RWPE1 (cell line): ENCODE results near the gene SYNJ2.
A peak's percentile ranks its signal among the peaks of the same experiment; 100 is the strongest.

ENCODE experiments used
- CTCF ChIA-PET: fragments of 350-600 bp; sonication (Branson Sonifier 250); formaldehyde crosslinking; extraction: SDS; loops from one replicate; lab custom pipeline; 2021; lab: Yijun Ruan, JAX
- POLR2A ChIA-PET: fragments of 400-600 bp; formaldehyde crosslinking; extraction: SDS; loops from one replicate; lab custom pipeline; 2020; ENCODE audit warnings: antibody characterized with exemption; ENCODE audit not compliant: low non-redundant PET; lab: Yijun Ruan, JAX
- DNase-seq: peaks from one replicate; pipeline ENCODE4 v3.0.0; 2012; ENCODE audit warnings: low spot score
- H3K27ac ChIP-seq: fragments of 450-650 bp; 2 replicates; pipeline ENCODE4 v1.5.1; 2017
- CTCF ChIP-seq: fragments of 450-650 bp; conservative IDR thresholded peaks from 2 replicates; pipeline ENCODE4 v1.5.1; 2017; ENCODE audit warnings: low read depth, mild to moderate bottlenecking

SYNJ2 gene

GRCh38 chr6:158029668-158030230 is 48.1 kb downstream of the SYNJ2 start:
- ChIA-PET POLR2A (no interaction called here), CTCF (no interaction called here)
- DNase-seq = no peak
- H3K27ac ChIP-seq = no peak overlapping the region; the same call in 1 of the 2 replicates
- no peak for TF ChIP-seq CTCF

GRCh38 chr6:158030380-158031300 is 49.0 kb downstream of the SYNJ2 start:
- no peak for TF ChIP-seq CTCF
- CTCF ChIA-PET = interaction anchor here (0.7 to 1.0 kb wide), 2 partner anchors 12 to 41 kb away, joined by 3 to 4 read pairs; no protein-coding TSS in a partner anchor
- H3K27ac ChIP-seq = peak overlapping the region; percentile 69
- no peak for DNase-seq
- POLR2A ChIA-PET = no interaction called here

GRCh38 chr6:158031381-158032353 is 50.0 kb downstream of the SYNJ2 start:
- ChIA-PET POLR2A (no interaction called here), CTCF (interaction anchor here (0.7 to 1.1 kb wide), 3 partner anchors 10 to 42 kb away, joined by 3 to 4 read pairs (median 3); no protein-coding TSS in a partner anchor)
- H3K27ac ChIP-seq = peak overlapping the region; percentile 69
- no peak for TF ChIP-seq CTCF
- no peak for DNase-seq

GRCh38 chr6:158032354-158032733 is 50.7 kb downstream of the SYNJ2 start:
- TF ChIP-seq CTCF = no peak
- DNase-seq = no peak
- CTCF ChIA-PET = interaction anchor here (1.1 kb wide), 1 partner anchor 9 kb away, joined by 3 read pairs; no protein-coding TSS in a partner anchor
- POLR2A ChIA-PET = no interaction called here
- H3K27ac ChIP-seq = peak overlapping the region; percentile 69; the same call in 1 of the 2 replicates

GRCh38 chr6:158033077-158033750 is 51.6 kb downstream of the SYNJ2 start:
- no peak overlapping the region for H3K27ac ChIP-seq
- TF ChIP-seq CTCF = no peak
- POLR2A ChIA-PET = no interaction called here
- DNase-seq = no peak
- CTCF ChIA-PET = interaction anchor here (1.0 to 1.1 kb wide), 2 partner anchors 8 to 41 kb away, joined by 3 read pairs; no protein-coding TSS in a partner anchor
